ENCODE data around the gene TTC39C. TPM values are rescaled to one million over a fixed set of nuclear protein-coding genes. Genes with fewer than 3 reads are reported as not detected.

The TTC39C gene
- total RNA-seq, 1 experiment from 2014 or later, result 22.8 TPM

GRCh38 chr18:24083550-24083949 is 69.0 kb downstream of the TTC39C start:
- no peak for DNase-seq (ENCODE audit: low read depth)

- DNase-seq (ENCODE audit: low read depth), result peak; percentile 90
These were observed 71.5 kb downstream of the TTC39C start for GRCh38 chr18:24086082-24086481.

DNA sequence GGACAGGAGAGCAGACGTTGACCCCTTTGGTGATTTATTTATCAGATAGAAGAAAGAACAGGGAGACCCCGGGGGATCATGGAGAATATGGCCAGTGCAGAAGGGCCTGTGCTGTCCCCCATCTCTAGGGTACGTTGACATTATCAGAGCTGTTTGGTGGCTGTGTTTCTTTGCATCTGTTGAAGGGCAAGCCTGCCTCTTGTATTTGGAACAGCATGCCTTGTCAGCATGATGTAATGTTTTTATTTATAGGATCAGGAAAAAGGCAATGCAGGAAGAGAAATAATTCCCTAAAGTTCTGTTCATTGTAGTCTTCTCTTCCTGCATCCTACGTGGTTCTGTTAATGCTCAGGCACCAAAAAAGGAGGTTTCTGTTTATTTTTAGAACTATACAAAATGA is 74.5 kb downstream of the TTC39C start:
- DNase-seq (ENCODE audit: low read depth), result no peak

GRCh38 chr18:24089515-24090337 is 75.2 kb downstream of the TTC39C start:
- DNase-seq (ENCODE audit: low read depth), result no peak

DNA sequence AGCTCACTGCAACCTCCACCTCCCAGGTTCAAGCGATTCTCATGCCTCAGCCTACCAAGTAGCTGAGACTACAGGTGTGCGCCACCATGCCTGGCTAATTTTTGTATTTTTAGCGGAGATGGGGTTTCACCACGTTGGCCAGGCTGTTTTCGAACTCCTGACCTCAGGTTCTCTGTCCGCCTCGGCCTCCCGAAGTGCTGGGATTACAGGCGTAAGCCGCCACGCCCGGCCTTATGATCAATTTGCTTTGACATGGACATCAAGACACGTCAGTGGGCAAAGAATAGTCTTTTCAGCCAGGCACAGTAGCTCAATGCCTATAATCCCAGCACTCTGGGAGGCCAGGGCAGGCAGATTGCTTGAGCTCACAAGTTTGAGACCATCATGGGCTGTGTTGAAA is 76.3 kb downstream of the TTC39C start:
- no peak for DNase-seq (ENCODE audit: low read depth)

GRCh38 chr18:24094561-24094960 is 80.0 kb downstream of the TTC39C start:
- DNase-seq (ENCODE audit: low read depth), result peak; percentile 52

GRCh38 chr18:24095976-24096375 is 81.4 kb downstream of the TTC39C start:
- DNase-seq (ENCODE audit: low read depth), result no peak

- DNase-seq (ENCODE audit: low read depth), result no peak
These were observed 88.9 kb downstream of the TTC39C start for GRCh38 chr18:24103320-24104021.

DNA sequence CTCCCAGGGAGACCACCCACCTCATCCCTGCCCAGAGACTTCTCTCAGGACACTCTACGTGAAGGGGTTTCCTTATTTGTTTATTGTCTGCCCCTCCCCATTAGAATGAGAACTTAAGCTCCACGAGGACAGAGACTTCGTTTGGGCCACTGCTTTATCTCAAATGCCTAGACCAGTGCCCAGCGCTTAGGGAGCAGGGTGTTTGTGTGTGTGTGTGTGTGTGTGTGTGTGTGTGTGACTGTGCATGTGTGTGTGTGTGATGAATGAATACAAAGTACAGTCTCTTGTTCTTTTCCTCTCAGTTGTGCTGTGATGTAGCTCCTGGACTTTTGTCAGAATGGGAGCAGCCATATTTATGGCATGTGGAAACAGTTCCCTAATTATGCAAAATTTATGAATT is 89.9 kb downstream of the TTC39C start:
- no peak for DNase-seq (ENCODE audit: low read depth)

DNA sequence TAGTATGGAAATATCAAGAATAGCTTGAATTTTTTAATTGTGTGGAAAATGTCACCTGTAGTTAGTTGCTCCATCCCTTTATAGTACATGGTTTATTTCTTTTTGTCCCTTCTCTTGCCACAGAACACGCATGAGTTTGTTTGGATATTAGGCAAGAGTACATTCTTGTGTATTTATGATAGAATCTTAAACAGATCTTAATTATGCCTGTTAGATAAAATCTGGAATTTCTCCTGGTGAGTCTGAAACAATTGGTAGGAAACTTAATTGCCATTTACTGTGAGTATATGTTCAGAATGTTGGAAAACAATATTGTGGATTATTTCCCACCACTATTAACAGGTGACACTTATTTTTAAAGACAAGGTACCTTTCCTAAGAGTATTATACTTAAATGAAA is 94.1 kb downstream of the TTC39C start:
- no peak for DNase-seq (ENCODE audit: low read depth)

DNA sequence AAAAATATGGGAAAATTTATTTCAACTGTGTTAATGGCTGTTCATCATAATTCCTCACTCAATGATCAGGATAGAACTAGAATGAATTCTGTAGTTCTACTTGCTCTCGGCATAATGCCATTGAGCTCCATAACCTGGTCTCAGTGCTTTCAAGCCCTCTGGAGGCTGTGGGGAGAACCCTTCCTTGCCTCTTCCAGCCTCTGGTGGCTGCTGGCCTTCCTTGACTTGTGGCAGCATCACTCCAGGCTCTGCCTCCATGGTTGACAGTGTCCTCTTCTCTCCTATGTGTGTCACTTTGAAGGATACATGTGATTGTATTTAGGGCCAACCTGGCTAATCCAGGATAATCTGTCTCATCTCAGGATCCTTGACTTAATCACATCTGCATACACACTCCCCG is 97.4 kb downstream of the TTC39C start:
- no peak for DNase-seq (ENCODE audit: low read depth)

GRCh38 chr18:24112464-24112863 is 97.9 kb downstream of the TTC39C start:
- DNase-seq (ENCODE audit: low read depth), result no peak

GRCh38 chr18:24112874-24113615 is 98.5 kb downstream of the TTC39C start:
- peak; percentile 78 for DNase-seq (ENCODE audit: low read depth)

GRCh38 chr18:24114924-24115549 is 100.5 kb downstream of the TTC39C start:
- DNase-seq (ENCODE audit: low read depth), result no peak

GRCh38 chr18:24115628-24116027 is 101.1 kb downstream of the TTC39C start:
- DNase-seq (ENCODE audit: low read depth), result peak; percentile 30

- peak; percentile 67 for DNase-seq (ENCODE audit: low read depth)
These were observed 104.4 kb downstream of the TTC39C start for GRCh38 chr18:24118750-24119577.

- no peak for DNase-seq (ENCODE audit: low read depth)
These were observed 106.1 kb downstream of the TTC39C start for GRCh38 chr18:24120676-24121075.

- DNase-seq (ENCODE audit: low read depth), result no peak
These were observed 107.1 kb downstream of the TTC39C start for GRCh38 chr18:24121625-24122024.

DNA sequence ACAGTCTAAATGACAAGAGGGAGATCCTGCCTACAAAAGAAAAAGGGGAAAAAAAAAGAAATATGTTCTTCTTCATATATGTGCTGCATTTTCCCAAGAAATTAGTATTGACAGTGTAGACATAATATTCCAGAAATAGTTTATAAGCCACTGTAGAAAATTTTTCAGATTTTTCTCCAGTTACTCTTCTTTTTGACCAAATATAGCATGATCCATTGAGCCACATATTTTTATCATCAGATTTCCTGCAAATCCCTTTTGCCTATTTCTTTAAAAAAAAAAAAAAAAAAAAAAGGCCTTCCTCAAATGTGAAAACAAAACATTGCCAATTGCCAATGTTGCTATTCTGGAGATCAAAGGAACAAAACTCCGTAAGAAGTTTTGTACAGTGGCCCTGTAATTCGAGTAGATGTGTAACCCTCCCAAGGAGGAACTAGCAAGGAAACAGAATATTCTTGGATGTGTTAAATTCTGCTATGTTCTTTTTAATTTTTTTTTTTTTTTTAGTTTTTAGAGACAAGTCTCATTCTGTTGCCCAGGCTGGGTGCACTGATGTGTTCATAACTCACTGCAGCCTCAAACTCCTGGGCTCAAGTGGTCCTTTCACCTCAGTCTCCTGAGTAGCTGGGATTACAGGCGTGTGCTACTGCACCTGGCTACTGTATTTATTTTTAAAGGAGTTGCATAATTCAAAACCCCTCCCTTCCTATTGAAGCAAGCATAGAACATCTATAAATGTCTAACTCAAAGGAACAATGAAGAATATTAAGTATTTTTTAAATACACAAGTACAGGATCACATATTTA is 111.8 kb downstream of the TTC39C start:
- DNase-seq (ENCODE audit: low read depth), result no peak

GRCh38 chr18:24127735-24128134 is 113.2 kb downstream of the TTC39C start:
- no peak for DNase-seq (ENCODE audit: low read depth)
